IPS-20b (cell line): ENCODE data around the gene GNG8.

ENCODE experiments used
- H3K27ac ChIP-seq: one replicate; pipeline ENCODE4 v1.5.1; 2013; ENCODE audit warnings: low read length
- H3K27me3 ChIP-seq: 2 replicates; pipeline ENCODE4 v1.6.1; 2013; ENCODE audit warnings: mild to moderate bottlenecking, low read length, inconsistent platforms; ENCODE audit not compliant: insufficient read depth
- H3K36me3 ChIP-seq: 2 replicates; pipeline ENCODE4 v1.6.1; 2013; ENCODE audit warnings: low read depth, mild to moderate bottlenecking, inconsistent platforms, low read length, moderate library complexity; ENCODE audit not compliant: insufficient read depth
- H3K4me1 ChIP-seq: 2 replicates; pipeline ENCODE4 v1.6.1; 2013; ENCODE audit warnings: mild to moderate bottlenecking, control low read depth, inconsistent platforms, low read length, moderate library complexity; ENCODE audit not compliant: insufficient read depth
- H3K4me3 ChIP-seq: 2 replicates; pipeline ENCODE4 v1.5.1; 2013; ENCODE audit warnings: mild to moderate bottlenecking, low read length, inconsistent platforms
- H3K9ac ChIP-seq: 2 replicates; pipeline ENCODE4 v1.6.1; 2013; ENCODE audit warnings: low read depth, mild to moderate bottlenecking, inconsistent platforms, low read length, moderate library complexity
- H3K9me3 ChIP-seq: 2 replicates; pipeline ENCODE4 v1.6.1; 2013; ENCODE audit warnings: mild to moderate bottlenecking, low read depth, low read length, inconsistent platforms; ENCODE audit not compliant: insufficient read depth

The GNG8 gene

DNA sequence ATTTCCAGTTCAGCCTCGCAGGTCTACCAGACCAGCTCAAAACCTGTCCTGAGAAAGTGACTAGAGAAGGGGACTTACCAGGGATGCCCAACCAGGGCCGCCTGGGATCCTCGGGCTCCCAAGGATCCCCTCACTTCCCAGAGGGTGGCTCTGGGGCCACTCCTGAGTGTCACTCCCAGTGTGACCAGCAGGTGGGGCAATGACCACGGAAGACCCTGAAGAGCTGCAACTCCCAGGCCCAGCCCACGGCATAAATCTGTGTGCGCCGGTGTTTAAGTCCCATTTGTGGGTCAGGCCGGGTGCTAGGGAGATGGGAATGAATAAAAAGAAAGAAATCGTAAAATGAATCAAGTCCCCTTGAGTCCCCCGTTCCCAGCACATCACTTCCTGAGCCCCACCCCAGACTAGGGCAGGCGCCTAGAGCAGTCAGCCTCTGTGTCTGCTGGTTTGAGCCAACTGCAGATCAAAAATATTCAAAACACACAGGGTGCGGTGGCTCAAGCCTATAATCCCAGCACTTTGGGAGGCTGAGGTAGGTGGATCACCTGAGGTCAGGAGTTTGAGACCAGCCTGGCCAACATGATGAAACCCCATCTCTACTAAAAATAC, 21.8 kb downstream of the GNG8 start:
- no peak overlapping the region for H3K9ac ChIP-seq
- H3K4me1 ChIP-seq: no peaks in the 10 kb centered on the region
- no peaks in the 10 kb centered on the region for H3K9me3 ChIP-seq
- H3K27ac ChIP-seq: no peak overlapping the region
- no peak overlapping the region for H3K4me3 ChIP-seq
- H3K36me3 ChIP-seq: peaks cover 10% of the 10 kb centered on the region
- H3K27me3 ChIP-seq: no peaks in the 10 kb centered on the region

DNA sequence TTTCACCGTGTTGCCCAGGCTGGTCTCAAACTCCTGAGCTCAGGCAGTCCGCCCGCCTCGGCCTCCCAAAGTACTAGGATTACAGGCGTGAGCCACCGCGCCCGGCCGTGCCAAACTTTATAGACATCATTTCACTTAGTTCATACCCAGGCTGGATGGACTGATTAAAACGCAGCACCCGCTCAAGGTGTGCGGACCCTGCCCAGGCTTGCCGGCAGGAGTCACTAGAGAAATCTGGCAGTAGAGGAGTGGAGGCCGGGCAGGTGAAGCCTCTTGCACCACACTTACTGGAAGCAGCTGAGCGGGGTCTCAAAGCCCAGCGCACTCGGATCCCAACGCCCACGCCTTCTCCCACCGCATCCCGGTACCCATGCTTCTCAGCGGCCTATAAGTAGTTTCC, 22.5 kb downstream of the GNG8 start:
- Histone ChIP-seq H3K4me1 (no peaks in the 10 kb centered on the region), H3K27ac (no peak overlapping the region), H3K9ac (no peak overlapping the region), H3K9me3 (no peaks in the 10 kb centered on the region), H3K36me3 (peaks cover 16% of the 10 kb centered on the region), H3K27me3 (no peaks in the 10 kb centered on the region), H3K4me3 (no peak overlapping the region)

GRCh38 chr19:46611776-46612175, 24.2 kb downstream of the GNG8 start:
- Histone ChIP-seq H3K4me3 (no peak overlapping the region), H3K4me1 (no peaks in the 10 kb centered on the region), H3K9ac (no peak overlapping the region), H3K27me3 (no peaks in the 10 kb centered on the region), H3K36me3 (peaks cover 34% of the 10 kb centered on the region), H3K9me3 (no peaks in the 10 kb centered on the region), H3K27ac (no peak overlapping the region)

DNA sequence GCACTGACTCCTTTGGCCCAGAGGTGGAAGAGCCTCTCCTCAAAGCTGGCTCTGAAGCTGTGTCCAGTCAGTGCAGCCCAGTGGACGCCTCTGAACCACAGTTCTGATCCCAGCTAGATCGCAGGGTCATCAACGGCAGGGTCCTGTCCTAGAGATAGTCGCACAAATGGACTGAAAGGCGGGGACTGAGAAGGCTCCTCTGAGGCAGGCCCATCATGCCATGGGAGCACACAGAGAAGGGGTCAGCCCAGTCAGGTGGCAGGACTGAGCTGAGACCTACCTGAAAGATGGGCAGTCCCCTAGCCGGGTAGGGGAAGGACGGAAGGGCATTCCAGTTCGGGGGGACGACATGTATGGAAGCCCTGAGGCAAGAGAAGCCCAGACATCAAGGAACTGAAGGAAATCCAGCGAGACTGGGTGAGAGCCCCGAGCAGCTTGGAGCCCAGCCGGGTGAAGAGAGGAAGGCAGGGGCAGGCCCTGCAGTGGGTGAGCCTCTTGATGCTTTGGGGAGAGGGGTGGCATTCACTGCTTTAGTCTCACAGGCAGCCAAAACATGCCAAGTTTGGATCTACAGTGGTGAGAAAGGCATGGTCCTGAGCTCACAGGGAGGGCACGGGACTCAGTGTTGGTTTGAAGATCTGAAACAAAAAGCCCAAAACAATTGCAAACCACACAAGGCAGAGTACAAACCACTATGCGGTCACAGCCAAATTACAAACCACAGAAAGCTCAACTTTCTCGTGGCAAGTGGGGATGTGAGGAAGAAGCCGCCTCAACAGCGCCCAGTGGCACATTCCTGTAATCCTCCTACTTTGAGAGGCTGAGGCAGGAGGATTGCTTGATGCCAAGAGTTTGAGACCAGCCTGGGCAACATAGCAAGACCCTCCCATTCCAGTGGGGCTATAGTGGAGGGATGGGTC, 24.9 kb downstream of the GNG8 start:
- Histone ChIP-seq H3K9me3 (no peaks in the 10 kb centered on the region), H3K36me3 (peaks cover 41% of the 10 kb centered on the region), H3K4me1 (no peaks in the 10 kb centered on the region), H3K4me3 (no peak overlapping the region), H3K9ac (no peak overlapping the region), H3K27ac (no peak overlapping the region), H3K27me3 (no peaks in the 10 kb centered on the region)

GRCh38 chr19:46610413-46610775, 25.6 kb downstream of the GNG8 start:
- no peaks in the 10 kb centered on the region for H3K9me3 ChIP-seq
- H3K9ac ChIP-seq: no peak overlapping the region
- H3K4me3 ChIP-seq: no peak overlapping the region
- no peaks in the 10 kb centered on the region for H3K4me1 ChIP-seq
- peaks cover 48% of the 10 kb centered on the region for H3K36me3 ChIP-seq
- no peaks in the 10 kb centered on the region for H3K27me3 ChIP-seq
- H3K27ac ChIP-seq: no peak overlapping the region

GRCh38 chr19:46609511-46610412, 26.2 kb downstream of the GNG8 start:
- Histone ChIP-seq H3K27ac (no peak overlapping the region), H3K4me1 (no peaks in the 10 kb centered on the region), H3K36me3 (peaks cover 50% of the 10 kb centered on the region), H3K9me3 (no peaks in the 10 kb centered on the region), H3K9ac (no peak overlapping the region), H3K27me3 (no peaks in the 10 kb centered on the region), H3K4me3 (no peak overlapping the region)

- no peaks in the 10 kb centered on the region; the same call in 1 of the 2 replicates for H3K4me1 ChIP-seq
Observed at GRCh38 chr19:46608581-46609345, 27.2 kb downstream of the GNG8 start.

DNA sequence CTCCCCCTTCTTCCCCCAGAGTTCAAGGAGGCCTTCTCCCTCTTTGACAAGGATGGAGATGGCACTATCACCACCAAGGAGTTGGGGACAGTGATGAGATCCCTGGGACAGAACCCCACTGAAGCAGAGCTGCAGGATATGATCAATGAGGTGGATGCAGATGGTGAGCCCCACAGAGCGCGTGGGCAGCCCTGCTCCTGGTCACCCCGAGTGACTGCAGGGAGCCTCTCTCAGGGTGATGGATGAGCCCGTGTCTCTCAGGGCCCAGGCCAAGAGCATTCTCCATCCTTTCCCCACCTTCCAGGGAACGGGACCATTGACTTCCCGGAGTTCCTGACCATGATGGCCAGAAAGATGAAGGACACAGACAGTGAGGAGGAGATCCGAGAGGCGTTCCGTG, 27.8 kb downstream of the GNG8 start:
- Histone ChIP-seq H3K9ac (no peak overlapping the region), H3K9me3 (no peaks in the 10 kb centered on the region), H3K4me3 (no peak overlapping the region), H3K4me1 (peaks cover 4% of the 10 kb centered on the region; the same call in 1 of the 2 replicates), H3K27ac (no peak overlapping the region), H3K36me3 (peaks cover 52% of the 10 kb centered on the region), H3K27me3 (no peaks in the 10 kb centered on the region)

More at GRCh38 chr19:46608581-46609345, 27.2 kb downstream of the GNG8 start:
- Histone ChIP-seq H3K9ac (no peak overlapping the region), H3K27me3 (no peaks in the 10 kb centered on the region), H3K9me3 (no peaks in the 10 kb centered on the region), H3K4me3 (no peak overlapping the region), H3K27ac (no peak overlapping the region), H3K36me3 (peaks cover 50% of the 10 kb centered on the region)

DNA sequence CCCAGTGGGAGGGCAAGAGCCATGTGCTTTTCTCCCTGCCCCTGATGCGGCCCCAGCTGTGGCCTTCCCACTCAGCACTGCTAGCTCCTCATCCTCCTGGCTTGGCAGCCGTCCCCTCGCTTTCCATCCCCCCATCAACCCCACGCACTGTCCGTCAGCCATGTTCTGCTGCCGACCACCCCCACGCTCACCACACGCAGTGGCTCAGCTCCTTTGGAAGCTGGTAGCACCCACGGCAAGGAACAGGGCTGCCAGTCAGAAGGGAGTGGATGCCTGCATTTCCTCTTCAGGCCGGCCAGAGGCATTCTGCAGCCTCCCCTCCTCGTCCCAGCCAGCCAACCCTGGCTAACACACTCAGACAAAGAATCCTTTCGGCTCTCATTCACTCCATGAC, 28.6 kb downstream of the GNG8 start:
- Histone ChIP-seq H3K9me3 (no peaks in the 10 kb centered on the region), H3K27ac (no peak overlapping the region), H3K27me3 (no peaks in the 10 kb centered on the region), H3K36me3 (peaks cover 58% of the 10 kb centered on the region), H3K9ac (no peak overlapping the region), H3K4me3 (no peak overlapping the region), H3K4me1 (peaks cover 11% of the 10 kb centered on the region)

GRCh38 chr19:46606681-46607447, 29.1 kb downstream of the GNG8 start:
- H3K9me3 ChIP-seq: no peaks in the 10 kb centered on the region
- no peak overlapping the region for H3K4me3 ChIP-seq
- no peak overlapping the region for H3K9ac ChIP-seq
- peaks cover 12% of the 10 kb centered on the region for H3K4me1 ChIP-seq
- H3K27me3 ChIP-seq: no peaks in the 10 kb centered on the region
- H3K27ac ChIP-seq: no peak overlapping the region
- H3K36me3 ChIP-seq: peaks cover 58% of the 10 kb centered on the region
